HG03139 (cell line): ENCODE measurements around the gene RHBDF1.

ENCODE experiments used
- ATAC-seq: cut with Tn5 transposase; IDR thresholded peaks from one replicate; pipeline ENCODE4 v1.9.1; 2021; ENCODE audit not compliant: unreplicated experiment

RHBDF1 gene

DNA sequence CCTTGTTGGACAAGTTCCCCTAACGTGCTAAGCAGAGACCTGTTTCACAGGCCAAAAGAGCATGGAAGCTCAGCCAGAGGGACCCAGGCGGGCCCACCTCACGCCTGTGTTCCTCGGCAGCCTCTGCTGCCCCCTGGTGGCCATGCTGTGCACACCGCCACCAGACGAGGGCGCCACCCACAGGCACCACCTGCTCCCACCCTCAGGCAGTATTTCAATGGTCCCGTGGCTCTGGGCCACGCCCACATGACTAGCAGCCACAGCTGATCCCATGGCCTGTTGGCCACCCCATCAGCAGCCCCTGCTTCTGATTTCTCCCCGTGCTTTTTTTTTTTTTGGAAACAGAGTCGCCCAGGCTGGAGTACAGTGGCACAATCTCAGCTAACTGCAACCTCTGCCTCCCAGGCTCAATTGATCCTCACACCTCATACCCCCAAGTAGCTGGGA lies 24.5 kb upstream of the RHBDF1 start:
- peak; percentile 65 for ATAC-seq

- no peak for ATAC-seq
Observed at GRCh38 chr16:94918-95265, 22.5 kb upstream of the RHBDF1 start.

- no peak for ATAC-seq
Observed at GRCh38 chr16:92431-93339, 20.3 kb upstream of the RHBDF1 start.

DNA sequence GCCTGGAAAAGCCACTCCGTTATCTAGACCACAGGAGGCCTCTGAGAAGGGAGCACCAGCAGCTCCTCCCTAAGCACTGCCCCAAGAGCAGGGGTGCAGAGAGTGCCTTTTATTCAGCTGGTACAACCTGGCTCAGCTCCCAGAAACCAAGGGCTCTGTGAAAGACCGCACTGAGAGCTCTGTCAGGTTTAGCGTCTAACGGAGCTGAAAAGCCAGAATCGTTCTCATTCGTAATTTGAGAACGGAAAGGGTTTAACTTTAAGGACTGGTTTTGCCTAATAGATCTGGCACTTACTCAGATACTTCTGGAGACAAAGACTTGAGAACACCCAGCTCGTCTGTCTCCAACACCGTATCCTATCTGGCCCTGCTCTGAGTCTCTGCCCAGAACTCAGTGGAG lies 19.1 kb upstream of the RHBDF1 start:
- ATAC-seq, result no peak

- no peak for ATAC-seq
Observed at GRCh38 chr16:89391-90302, 17.2 kb upstream of the RHBDF1 start.

DNA sequence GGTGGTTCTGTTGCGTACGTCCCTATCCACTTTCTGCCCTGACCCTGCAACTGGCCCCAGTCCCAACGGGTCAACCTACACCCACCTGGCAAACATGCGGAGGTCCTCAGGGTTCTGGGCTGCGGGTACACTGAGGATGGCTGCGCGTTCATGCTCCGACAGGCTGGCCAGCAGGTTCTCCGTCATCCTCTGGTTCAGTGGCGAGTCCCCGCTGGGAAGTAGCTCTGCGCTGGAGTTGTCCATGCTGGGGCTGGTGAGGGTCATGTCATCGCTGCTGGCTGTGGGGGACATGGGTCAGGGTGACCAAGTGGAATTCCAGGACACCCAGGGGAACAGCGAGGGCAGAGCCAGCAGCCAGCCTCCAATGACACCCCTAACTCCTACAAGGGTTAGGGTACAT lies 16.2 kb upstream of the RHBDF1 start:
- no peak for ATAC-seq

DNA sequence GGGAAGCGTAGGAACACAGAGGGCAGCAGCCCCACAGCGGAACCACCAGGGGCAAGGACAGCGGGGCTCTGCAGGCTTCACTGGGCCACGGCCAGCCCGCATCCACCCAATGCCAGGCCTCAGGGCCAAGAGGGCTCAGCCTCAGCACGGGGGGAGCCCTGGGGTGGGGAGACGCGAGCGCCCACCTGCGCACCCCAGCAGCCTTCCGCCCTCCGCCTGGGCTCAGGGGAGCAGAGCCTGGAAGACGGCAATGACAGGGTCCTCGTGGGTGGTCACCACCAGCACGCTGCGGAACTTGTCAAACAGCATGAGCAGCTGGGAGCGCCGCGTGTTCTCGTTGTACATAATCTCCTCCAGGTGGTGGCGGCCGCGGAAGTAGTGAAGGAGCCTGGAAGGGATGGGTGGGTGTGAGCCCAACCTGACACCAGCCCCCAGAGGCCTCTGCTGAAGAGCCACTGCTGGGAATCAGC lies 14.1 kb upstream of the RHBDF1 start:
- no peak for ATAC-seq

DNA sequence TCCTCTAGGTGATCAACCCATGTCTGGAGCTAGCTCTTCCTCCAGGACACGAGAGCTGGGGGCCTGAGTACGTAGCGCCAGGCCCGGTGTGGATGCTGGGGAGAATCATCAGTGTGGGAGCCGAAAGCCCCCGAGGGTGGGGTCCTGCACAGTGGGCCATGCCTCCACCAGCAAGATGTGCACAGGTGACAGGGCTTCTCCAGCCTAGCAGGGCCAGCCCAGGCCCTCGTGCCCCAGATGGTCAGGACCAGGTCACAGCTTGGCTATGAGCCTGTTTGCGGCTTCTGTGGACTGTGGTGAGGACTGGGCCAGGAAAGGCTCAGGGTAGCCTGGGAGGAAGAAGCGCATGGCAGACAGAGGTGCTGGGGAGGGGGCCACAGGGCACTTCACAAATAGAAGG lies 13.4 kb upstream of the RHBDF1 start:
- no peak for ATAC-seq

DNA sequence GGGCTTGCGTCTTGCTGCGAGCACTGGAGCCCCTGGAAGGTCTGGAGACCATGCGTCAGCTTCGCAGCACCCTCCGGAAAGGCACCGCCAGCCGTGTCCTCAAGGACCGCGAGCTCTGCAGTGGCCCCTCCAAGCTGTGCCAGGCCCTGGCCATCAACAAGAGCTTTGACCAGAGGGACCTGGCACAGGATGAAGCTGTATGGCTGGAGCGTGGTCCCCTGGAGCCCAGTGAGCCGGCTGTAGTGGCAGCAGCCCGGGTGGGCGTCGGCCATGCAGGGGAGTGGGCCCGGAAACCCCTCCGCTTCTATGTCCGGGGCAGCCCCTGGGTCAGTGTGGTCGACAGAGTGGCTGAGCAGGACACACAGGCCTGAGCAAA lies 13.0 kb upstream of the RHBDF1 start:
- no peak for ATAC-seq

GRCh38 chr16:84718-85406 lies 12.4 kb upstream of the RHBDF1 start:
- peak; percentile 54 for ATAC-seq

GRCh38 chr16:83781-84615 lies 11.6 kb upstream of the RHBDF1 start:
- no peak for ATAC-seq

GRCh38 chr16:83060-83603 lies 10.7 kb upstream of the RHBDF1 start:
- ATAC-seq, result no peak

GRCh38 chr16:79151-80054 lies 7.0 kb upstream of the RHBDF1 start:
- ATAC-seq, result no peak

DNA sequence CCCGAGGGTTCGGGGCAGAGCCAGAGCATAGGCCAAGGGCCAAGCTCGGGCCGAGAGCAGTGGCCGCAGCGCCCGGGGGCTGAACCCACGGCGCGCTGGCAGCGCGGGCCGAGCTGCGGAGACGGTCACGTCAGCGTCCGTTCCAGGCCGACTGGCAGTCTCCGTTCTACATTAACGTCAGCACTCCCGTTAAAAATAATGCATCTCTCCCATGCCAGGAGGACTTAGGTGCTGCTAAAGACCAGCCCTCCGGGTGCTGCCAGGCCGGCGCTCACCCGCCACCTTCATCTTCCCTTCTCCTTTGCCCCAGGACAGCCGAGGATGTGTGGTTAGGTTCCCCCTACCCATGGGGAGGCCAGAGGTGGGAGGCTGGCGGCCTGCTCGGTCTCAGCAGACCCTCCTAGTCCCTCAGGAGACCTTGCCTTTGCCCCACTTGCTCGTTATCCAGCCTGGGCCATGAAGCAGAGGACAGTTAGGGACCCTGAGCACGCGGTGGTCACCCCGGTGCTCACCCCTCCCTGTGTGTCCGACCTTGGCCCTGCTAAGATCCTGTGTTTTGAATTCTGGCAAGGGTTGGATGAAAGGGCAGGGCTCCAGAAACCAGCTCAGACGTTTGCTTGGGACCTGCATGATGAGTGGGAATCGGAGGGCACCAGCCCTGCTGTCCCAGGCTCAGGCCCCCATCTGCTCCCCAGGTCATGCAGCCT lies 6.2 kb upstream of the RHBDF1 start:
- peak; percentile 14 for ATAC-seq

- peak; percentile 62 for ATAC-seq
Observed at GRCh38 chr16:77807-78443, 5.5 kb upstream of the RHBDF1 start, which contains the start of gene MPG. Gene MPG (plus strand): TSS chr16:78225. CDS start chr16:78310, 85 bp downstream.

DNA sequence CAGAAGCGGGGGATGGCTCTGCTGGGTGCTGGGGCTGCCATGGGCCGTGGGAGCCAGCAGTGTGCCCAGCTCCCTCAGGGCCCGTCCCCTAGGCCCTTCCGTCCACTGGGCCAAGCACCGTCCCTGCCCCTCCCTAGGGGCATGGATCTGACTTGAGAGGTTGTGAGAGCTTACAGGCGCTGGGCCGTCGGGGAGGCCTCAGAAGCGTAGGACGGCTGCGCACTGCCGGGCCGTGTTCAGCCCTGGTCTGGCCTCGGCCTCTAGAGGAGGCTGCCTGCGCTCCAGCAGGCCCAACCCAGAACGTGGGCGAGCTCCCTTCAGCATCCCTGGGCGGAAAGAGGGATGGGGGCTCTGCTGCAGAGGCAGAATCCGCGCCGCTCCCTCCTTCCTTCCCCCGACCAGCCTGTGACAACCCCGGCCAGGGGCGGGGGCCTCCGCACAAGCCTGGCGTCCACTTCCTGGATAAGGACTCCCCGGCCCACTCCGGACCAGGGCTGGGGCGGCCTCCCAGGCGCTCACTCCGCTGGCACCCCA lies 4.9 kb upstream of the RHBDF1 start:
- ATAC-seq, result no peak

DNA sequence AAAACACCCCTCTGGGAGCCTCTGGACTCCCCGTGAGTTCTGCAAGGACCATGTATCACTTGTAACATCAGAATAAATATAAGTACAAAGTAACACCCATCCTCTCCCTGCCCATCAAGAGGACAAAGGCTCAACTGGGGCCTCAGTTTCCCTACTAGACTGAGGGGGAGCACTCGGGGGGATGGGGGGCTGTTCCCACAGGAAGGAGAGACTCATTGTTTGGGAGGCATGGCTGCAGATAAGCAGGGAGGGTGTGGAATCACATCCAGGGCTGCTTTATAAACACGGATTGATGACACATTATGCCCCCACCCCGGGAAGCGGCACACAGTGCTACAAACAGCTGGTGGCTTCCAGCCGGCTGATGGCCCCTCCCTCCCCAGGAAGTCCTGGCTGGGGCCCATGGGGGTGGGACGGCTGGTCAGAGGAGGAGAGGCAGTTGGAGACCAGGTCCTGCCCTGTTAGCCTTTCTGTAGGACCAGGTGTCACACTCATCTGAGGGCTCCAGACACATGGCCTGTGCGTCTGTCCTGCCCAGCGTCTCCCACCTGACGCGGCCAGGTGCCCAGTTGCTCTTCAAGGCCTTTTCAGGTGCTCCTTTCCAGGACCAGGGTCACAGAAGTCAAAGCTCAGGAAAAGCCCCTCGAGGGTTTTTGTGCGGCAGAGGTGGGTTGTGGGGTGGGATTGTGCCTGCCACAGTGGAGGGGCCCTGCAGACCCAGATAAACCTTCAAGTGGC lies 4.3 kb upstream of the RHBDF1 start:
- no peak for ATAC-seq
